Neural cell (in vitro differentiated cells): ENCODE measurements around the gene XKR3. TPM values are rescaled to one million over a fixed set of nuclear protein-coding genes. Genes with fewer than 3 reads are reported as not detected.

Experiments
- H2AFZ ChIP-seq: fragments of 200-600, 300-800 bp; sonication (generic), shearing (Covaris generic); 2 replicates; pipeline ENCODE4 v1.6.0; 2014; ENCODE audit warnings: low read depth, mild to moderate bottlenecking, antibody characterized with exemption, low read length, moderate library complexity
- H3F3A ChIP-seq: fragments of 200-600 bp; shearing (Covaris generic); 2 replicates; pipeline ENCODE4 v1.6.1; 2016; ENCODE audit warnings: mild to moderate bottlenecking, moderate library complexity, mixed read lengths, antibody characterized with exemption, low read length; ENCODE audit not compliant: insufficient read depth, poor library complexity, severe bottlenecking
- H3K27ac ChIP-seq: fragments of 200-600, 300-800 bp; sonication (generic), shearing (Covaris generic); 2 replicates; pipeline ENCODE4 v1.5.1; 2014; ENCODE audit warnings: mild to moderate bottlenecking, low read length, moderate library complexity
- H3K27me3 ChIP-seq: fragments of 300-800, 200-600 bp; sonication (generic), shearing (Covaris generic); 2 replicates; pipeline ENCODE4 v1.6.0; 2014; ENCODE audit warnings: mild to moderate bottlenecking, low read depth, low read length, moderate library complexity; ENCODE audit not compliant: insufficient read depth
- H3K36me3 ChIP-seq: fragments of 300-800, 200-600 bp; sonication (generic), shearing (Covaris generic); 2 replicates; pipeline ENCODE4 v1.5.1; 2014; ENCODE audit warnings: mild to moderate bottlenecking, antibody characterized with exemption, low read length, moderate library complexity; ENCODE audit not compliant: insufficient read depth
- H3K4me2 ChIP-seq: fragments of 300-800, 200-600 bp; sonication (generic), shearing (Covaris generic); 2 replicates; pipeline ENCODE4 v1.6.0; 2014; ENCODE audit warnings: mild to moderate bottlenecking, low read length
- H3K4me3 ChIP-seq: fragments of 300-800, 200-600 bp; sonication (generic), shearing (Covaris generic); 2 replicates; pipeline ENCODE4 v1.5.1; 2014; ENCODE audit warnings: mild to moderate bottlenecking, low read length, moderate library complexity
- H3K79me2 ChIP-seq: fragments of 200-600 bp; shearing (Covaris generic); replicated peaks from 2 replicates; pipeline ENCODE4 v1.6.0; 2014; ENCODE audit warnings: mild to moderate bottlenecking, low read length, moderate library complexity; ENCODE audit not compliant: insufficient read depth
- H3K9ac ChIP-seq: fragments of 300-800, 200-600 bp; sonication (generic), shearing (Covaris generic); 2 replicates; pipeline ENCODE4 v1.6.1; 2016; ENCODE audit warnings: mild to moderate bottlenecking, low read length, mixed read lengths
- H3K9me2 ChIP-seq: fragments of 200-600 bp; shearing (Covaris generic); 2 replicates; pipeline ENCODE4 v1.6.1; 2016; ENCODE audit warnings: mild to moderate bottlenecking, low read length, mixed read lengths; ENCODE audit not compliant: insufficient read depth
- H3K9me3 ChIP-seq: fragments of 200-600, 300-800 bp; sonication (generic), shearing (Covaris generic); 2 replicates; pipeline ENCODE4 v1.6.1; 2016; ENCODE audit warnings: mild to moderate bottlenecking, mixed run types, low read length, moderate library complexity, mixed read lengths
- H4K20me1 ChIP-seq: fragments of 200-600 bp; shearing (Covaris generic); 2 replicates; pipeline ENCODE4 v1.6.1; 2016; ENCODE audit warnings: mild to moderate bottlenecking, mixed run types; ENCODE audit not compliant: insufficient read depth
- EP300 ChIP-seq: fragments of 450-650 bp; conservative IDR thresholded peaks from 2 replicates; pipeline ENCODE4 v1.6.1; 2014; ENCODE audit warnings: antibody characterized with exemption, mild to moderate bottlenecking, moderate library complexity; ENCODE audit not compliant: poor library complexity, severe bottlenecking
- EZH2 ChIP-seq: fragments of 200-600, 300-800 bp; shearing (Covaris generic), sonication (generic); IDR thresholded peaks from 2 replicates; pipeline ENCODE4 v1.6.1; 2014; ENCODE audit warnings: antibody characterized with exemption, low read length, borderline replicate concordance, mild to moderate bottlenecking; ENCODE audit not compliant: insufficient read depth, poor library complexity, severe bottlenecking
- MXI1 ChIP-seq: fragments of 450-650 bp; conservative IDR thresholded peaks from 2 replicates; pipeline ENCODE4 v1.6.1; 2014; ENCODE audit warnings: antibody characterized with exemption, mild to moderate bottlenecking; ENCODE audit not compliant: poor library complexity, severe bottlenecking
- POLR2AphosphoS5 ChIP-seq: IDR thresholded peaks from 2 replicates; pipeline ENCODE4 v1.6.1; 2012
- RAD21 ChIP-seq: fragments of 450-650 bp; conservative IDR thresholded peaks from 2 replicates; pipeline ENCODE4 v1.6.1; 2014; ENCODE audit warnings: antibody characterized with exemption, mild to moderate bottlenecking, moderate library complexity
- SMC3 ChIP-seq: fragments of 450-650 bp; conservative IDR thresholded peaks from 2 replicates; pipeline ENCODE4 v1.6.1; 2014; ENCODE audit warnings: antibody characterized with exemption, mild to moderate bottlenecking, moderate library complexity; ENCODE audit not compliant: poor library complexity
- TAF1 ChIP-seq: IDR thresholded peaks from 2 replicates; pipeline ENCODE4 v1.6.1; 2012; ENCODE audit warnings: low read depth
- polyA plus RNA-seq: library from polyadenylated mRNA; depleted of rRNA; stranded (reverse); fragments of >200 nt; gene quantifications from 2 replicates; pipeline ENCODE4 v1.2.3, GENCODE V29; 2014
- TF ChIP-seq, protein P1 (sequence below): fragments of 450-650 bp; IDR thresholded peaks from 2 replicates; pipeline ENCODE4 v1.5.1; 2014; ENCODE audit warnings: antibody characterized with exemption, mild to moderate bottlenecking, moderate library complexity; ENCODE audit not compliant: poor library complexity, severe bottlenecking
- TF ChIP-seq, protein P2 (sequence below): IDR thresholded peaks from 2 replicates; pipeline ENCODE4 v1.6.1; 2012; ENCODE audit warnings: borderline replicate concordance

XKR3 gene
- polyA plus RNA-seq, 1 donor from 2014 or later = not detected

DNA sequence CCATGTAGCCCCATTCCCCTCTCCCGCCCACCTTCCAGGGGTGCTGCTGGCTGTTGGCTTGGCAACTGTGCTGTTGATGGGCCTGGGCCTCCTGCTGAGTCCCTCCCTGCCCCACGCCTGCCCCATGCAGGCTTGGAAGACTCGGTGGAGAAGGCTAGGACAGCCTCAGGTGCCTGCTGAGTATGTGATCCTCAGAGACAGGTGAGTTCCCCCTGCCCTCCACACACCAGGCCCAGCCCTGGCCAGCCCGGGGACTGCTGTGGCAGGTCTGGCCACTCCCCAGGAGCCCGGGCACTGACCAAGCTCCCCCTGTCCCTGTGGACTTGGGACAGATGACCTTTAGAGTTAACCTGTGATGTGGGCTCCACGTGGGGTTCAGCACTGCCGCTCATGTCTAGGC lies 20.7 kb upstream of the XKR3 start:
- no peaks in the 10 kb centered on the region for H3K36me3 ChIP-seq
- no peak overlapping the region for H3K4me2 ChIP-seq
- H3K27ac ChIP-seq = no peak overlapping the region
- no peak overlapping the region for H3K9ac ChIP-seq
- TF ChIP-seq MXI1 = no peak
- TF ChIP-seq, protein P1, sequence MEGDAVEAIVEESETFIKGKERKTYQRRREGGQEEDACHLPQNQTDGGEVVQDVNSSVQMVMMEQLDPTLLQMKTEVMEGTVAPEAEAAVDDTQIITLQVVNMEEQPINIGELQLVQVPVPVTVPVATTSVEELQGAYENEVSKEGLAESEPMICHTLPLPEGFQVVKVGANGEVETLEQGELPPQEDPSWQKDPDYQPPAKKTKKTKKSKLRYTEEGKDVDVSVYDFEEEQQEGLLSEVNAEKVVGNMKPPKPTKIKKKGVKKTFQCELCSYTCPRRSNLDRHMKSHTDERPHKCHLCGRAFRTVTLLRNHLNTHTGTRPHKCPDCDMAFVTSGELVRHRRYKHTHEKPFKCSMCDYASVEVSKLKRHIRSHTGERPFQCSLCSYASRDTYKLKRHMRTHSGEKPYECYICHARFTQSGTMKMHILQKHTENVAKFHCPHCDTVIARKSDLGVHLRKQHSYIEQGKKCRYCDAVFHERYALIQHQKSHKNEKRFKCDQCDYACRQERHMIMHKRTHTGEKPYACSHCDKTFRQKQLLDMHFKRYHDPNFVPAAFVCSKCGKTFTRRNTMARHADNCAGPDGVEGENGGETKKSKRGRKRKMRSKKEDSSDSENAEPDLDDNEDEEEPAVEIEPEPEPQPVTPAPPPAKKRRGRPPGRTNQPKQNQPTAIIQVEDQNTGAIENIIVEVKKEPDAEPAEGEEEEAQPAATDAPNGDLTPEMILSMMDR = no peak
- no peak for TF ChIP-seq TAF1
- no peak for TF ChIP-seq EP300
- TF ChIP-seq RAD21 = no peak
- no peak for TF ChIP-seq SMC3
- TF ChIP-seq POLR2AphosphoS5 = no peak
- TF ChIP-seq, protein P2, sequence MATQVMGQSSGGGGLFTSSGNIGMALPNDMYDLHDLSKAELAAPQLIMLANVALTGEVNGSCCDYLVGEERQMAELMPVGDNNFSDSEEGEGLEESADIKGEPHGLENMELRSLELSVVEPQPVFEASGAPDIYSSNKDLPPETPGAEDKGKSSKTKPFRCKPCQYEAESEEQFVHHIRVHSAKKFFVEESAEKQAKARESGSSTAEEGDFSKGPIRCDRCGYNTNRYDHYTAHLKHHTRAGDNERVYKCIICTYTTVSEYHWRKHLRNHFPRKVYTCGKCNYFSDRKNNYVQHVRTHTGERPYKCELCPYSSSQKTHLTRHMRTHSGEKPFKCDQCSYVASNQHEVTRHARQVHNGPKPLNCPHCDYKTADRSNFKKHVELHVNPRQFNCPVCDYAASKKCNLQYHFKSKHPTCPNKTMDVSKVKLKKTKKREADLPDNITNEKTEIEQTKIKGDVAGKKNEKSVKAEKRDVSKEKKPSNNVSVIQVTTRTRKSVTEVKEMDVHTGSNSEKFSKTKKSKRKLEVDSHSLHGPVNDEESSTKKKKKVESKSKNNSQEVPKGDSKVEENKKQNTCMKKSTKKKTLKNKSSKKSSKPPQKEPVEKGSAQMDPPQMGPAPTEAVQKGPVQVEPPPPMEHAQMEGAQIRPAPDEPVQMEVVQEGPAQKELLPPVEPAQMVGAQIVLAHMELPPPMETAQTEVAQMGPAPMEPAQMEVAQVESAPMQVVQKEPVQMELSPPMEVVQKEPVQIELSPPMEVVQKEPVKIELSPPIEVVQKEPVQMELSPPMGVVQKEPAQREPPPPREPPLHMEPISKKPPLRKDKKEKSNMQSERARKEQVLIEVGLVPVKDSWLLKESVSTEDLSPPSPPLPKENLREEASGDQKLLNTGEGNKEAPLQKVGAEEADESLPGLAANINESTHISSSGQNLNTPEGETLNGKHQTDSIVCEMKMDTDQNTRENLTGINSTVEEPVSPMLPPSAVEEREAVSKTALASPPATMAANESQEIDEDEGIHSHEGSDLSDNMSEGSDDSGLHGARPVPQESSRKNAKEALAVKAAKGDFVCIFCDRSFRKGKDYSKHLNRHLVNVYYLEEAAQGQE = no peak
- TF ChIP-seq EZH2 = no peak
- H3K9me3 ChIP-seq = peaks cover 5% of the 10 kb centered on the region
- no peaks in the 10 kb centered on the region for H3F3A ChIP-seq
- H3K4me3 ChIP-seq = no peak overlapping the region
- H3K79me2 ChIP-seq = no peaks in the 10 kb centered on the region
- H2AFZ ChIP-seq = no peak overlapping the region
- H4K20me1 ChIP-seq = no peaks in the 10 kb centered on the region
- H3K9me2 ChIP-seq = no peaks in the 10 kb centered on the region
- no peaks in the 10 kb centered on the region for H3K27me3 ChIP-seq

DNA sequence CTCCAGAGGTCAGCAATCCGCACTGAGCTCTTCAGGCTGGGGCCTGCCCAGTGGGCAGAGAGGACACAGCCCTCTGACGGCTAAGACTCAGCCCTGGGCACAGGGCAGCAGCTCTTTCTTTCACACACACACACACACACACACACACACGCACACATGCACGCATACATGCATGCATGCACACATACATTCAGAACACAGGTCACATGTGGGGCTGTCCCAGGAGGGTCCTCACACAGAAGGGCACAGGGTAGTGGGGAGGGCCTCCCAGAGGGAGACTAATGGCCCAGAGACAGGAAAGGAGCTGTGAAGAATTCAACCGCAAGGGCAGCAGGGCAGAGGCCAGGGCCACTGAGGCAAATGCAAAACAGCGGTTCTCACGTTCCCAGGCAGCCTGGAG lies 20.3 kb upstream of the XKR3 start:
- no peaks in the 10 kb centered on the region for H3F3A ChIP-seq
- TF ChIP-seq RAD21 = no peak
- TF ChIP-seq POLR2AphosphoS5 = no peak
- no peak for TF ChIP-seq SMC3
- TF ChIP-seq TAF1 = no peak
- TF ChIP-seq MXI1 = no peak
- TF ChIP-seq EP300 = no peak
- TF ChIP-seq, protein P2 = no peak

More for the DNA sequence above, 20.3 kb upstream of the XKR3 start:
- no peak overlapping the region for H3K4me2 ChIP-seq
- no peak overlapping the region for H2AFZ ChIP-seq
- peaks cover 5% of the 10 kb centered on the region for H3K9me3 ChIP-seq
- H4K20me1 ChIP-seq = no peaks in the 10 kb centered on the region
- no peak overlapping the region for H3K9ac ChIP-seq
- H3K4me3 ChIP-seq = no peak overlapping the region
- H3K27me3 ChIP-seq = no peaks in the 10 kb centered on the region
- no peaks in the 10 kb centered on the region for H3K79me2 ChIP-seq
- H3K27ac ChIP-seq = no peak overlapping the region
- H3K9me2 ChIP-seq = no peaks in the 10 kb centered on the region
- no peaks in the 10 kb centered on the region for H3K36me3 ChIP-seq
